ENCODE measurements around the gene IQCF2. TPM values are rescaled to one million over a fixed set of nuclear protein-coding genes. Genes with fewer than 3 reads are reported as not detected.

Gene IQCF2
- total and polyA plus RNA-seq, 2 donors (not counting 3 experiments of a cell fraction or from before 2014, with no cell fraction given) = not detected

DNA sequence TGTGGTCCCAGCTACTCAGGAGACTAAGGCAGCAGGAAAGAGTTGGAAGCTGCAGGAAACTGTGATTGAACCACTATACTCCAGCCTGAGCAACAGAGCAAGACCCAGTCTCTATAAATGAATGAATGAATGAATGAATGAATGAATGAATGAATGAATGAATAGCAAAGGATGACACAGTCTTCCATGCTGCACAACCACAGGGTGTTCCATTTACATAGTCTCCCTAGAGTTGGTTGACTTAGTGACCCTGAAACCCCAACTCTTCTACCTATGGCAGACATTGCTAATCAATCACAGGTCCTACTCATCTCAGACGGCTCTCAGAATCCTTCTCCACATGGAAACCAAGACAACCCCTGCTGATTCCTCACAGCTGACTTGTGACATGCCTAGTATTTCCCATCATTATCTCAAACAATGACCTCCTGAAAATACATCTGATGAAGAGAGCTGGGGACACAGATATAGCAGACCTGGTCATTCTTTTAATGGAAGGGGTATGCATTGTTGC lies 11.9 kb downstream of the IQCF2 start:
- no peak for FAIRE-seq
- H3K4me1 ChIP-seq (ENCODE audit: control insufficient read depth, extremely low read depth, insufficient read depth, low read length) = no peaks in the 10 kb centered on the region
- no peak for DNase-seq (ENCODE audit: low read depth, low spot score)
- ChIA-PET POLR2A (no interaction called here), CTCF (no interaction called here)
- H4K20me1 ChIP-seq (replicated peaks; ENCODE audit: control insufficient read depth, extremely low read depth, insufficient read depth, low read length) = no peaks in the 10 kb centered on the region
- no peaks in the 10 kb centered on the region for H3K9me1 ChIP-seq (replicated peaks; ENCODE audit: control insufficient read depth, extremely low read depth, insufficient read depth, low read length)
- no peak overlapping the region for H3K4me3 ChIP-seq (replicated peaks in 1 of 3; ENCODE audit: insufficient read depth in 1 of 3, low read depth in 1 of 3, low read length in 3 of 3)
- TF ChIP-seq EZH2 (IDR thresholded peaks at IDR 0.05; ENCODE audit: borderline replicate concordance, low read depth, low read length, severe bottlenecking) (no peak), POLR2AphosphoS5 (IDR thresholded peaks at IDR 0.05; ENCODE audit: insufficient read depth, low read depth, low read length) (no peak)
- TF ChIP-seq, protein P1, sequence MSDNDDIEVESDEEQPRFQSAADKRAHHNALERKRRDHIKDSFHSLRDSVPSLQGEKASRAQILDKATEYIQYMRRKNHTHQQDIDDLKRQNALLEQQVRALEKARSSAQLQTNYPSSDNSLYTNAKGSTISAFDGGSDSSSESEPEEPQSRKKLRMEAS (IDR thresholded peaks at IDR 0.05; ENCODE audit: insufficient read depth, insufficient read length) = no peak
- no peak overlapping the region for H3K9ac ChIP-seq (replicated peaks; ENCODE audit: extremely low read depth, insufficient read depth, low read length)
- H3K27me3 ChIP-seq (ENCODE audit: control insufficient read depth in 2 of 2, insufficient read depth in 2 of 2, low read length in 2 of 2) = peaks cover 0 to 2% of the 10 kb centered on the region in 2 experiments
- no TSS peak for BruUV-seq (replicated peaks)
- no peak overlapping the region for H3K27ac ChIP-seq (ENCODE audit: insufficient read depth, low read depth, low read length)
- intact Hi-C loops (cut with micrococcal nuclease) (no loop called here), dilution Hi-C loops (cut with MboI; ENCODE audit: extremely low pct_ligation_motif_present, low sequenced_read_pairs) (no loop called here)
- no peaks in the 10 kb centered on the region for H3K79me2 ChIP-seq (ENCODE audit: control insufficient read depth, insufficient read depth, low read length)
- no peak overlapping the region for H2AFZ ChIP-seq (ENCODE audit: low read depth, low read length)
- no peaks in the 10 kb centered on the region for H3K9me3 ChIP-seq (replicated peaks; ENCODE audit: control insufficient read depth, insufficient read depth, low read length)
- no peaks in the 10 kb centered on the region for H3K36me3 ChIP-seq (ENCODE audit: control insufficient read depth in 2 of 2, extremely low read depth in 1 of 2, insufficient read depth in 2 of 2, low read length in 2 of 2)
- no peak overlapping the region for H3K4me2 ChIP-seq (ENCODE audit: insufficient read depth, low read length)

DNA sequence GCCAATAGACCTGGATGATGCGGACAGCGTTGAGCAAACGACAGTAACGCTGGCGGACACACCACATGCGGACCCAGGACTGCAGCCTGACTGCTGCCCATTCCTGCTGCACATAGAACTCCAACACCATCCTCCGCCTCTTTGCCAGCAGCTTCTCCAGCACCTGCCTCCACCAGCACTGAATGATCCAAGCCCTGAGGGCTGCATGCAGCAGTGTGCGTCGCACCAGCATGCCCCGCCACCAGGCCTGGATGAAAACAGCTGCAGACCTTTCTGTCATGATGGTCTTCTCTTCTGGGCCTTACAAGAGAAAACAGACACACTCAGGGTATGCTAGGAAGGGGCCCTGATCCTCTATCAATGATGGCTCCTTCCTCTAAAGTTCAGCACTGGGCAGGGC lies 12.5 kb downstream of the IQCF2 start:
- no peaks in the 10 kb centered on the region for H3K4me1 ChIP-seq (ENCODE audit: control insufficient read depth, extremely low read depth, insufficient read depth, low read length)
- H3K9me1 ChIP-seq (replicated peaks; ENCODE audit: control insufficient read depth, extremely low read depth, insufficient read depth, low read length) = no peaks in the 10 kb centered on the region
- dilution Hi-C loops (cut with MboI; ENCODE audit: extremely low pct_ligation_motif_present, low sequenced_read_pairs) (no loop called here), intact Hi-C loops (cut with micrococcal nuclease) (no loop called here)
- no peak for TF ChIP-seq FOS (IDR thresholded peaks at IDR 0.05; ENCODE audit: borderline replicate concordance, insufficient read depth, low read length)
- TF ChIP-seq, protein P2, sequence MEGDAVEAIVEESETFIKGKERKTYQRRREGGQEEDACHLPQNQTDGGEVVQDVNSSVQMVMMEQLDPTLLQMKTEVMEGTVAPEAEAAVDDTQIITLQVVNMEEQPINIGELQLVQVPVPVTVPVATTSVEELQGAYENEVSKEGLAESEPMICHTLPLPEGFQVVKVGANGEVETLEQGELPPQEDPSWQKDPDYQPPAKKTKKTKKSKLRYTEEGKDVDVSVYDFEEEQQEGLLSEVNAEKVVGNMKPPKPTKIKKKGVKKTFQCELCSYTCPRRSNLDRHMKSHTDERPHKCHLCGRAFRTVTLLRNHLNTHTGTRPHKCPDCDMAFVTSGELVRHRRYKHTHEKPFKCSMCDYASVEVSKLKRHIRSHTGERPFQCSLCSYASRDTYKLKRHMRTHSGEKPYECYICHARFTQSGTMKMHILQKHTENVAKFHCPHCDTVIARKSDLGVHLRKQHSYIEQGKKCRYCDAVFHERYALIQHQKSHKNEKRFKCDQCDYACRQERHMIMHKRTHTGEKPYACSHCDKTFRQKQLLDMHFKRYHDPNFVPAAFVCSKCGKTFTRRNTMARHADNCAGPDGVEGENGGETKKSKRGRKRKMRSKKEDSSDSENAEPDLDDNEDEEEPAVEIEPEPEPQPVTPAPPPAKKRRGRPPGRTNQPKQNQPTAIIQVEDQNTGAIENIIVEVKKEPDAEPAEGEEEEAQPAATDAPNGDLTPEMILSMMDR (IDR thresholded peaks at IDR 0.05; ENCODE audit: extremely low read depth in 1 of 2, insufficient read depth in 1 of 2, low read depth in 1 of 2, low read length in 2 of 2) = no peak
- no peak for TF ChIP-seq EZH2 (IDR thresholded peaks at IDR 0.05; ENCODE audit: borderline replicate concordance, low read depth, low read length, severe bottlenecking)
- TF ChIP-seq MYC (IDR thresholded peaks at IDR 0.05; ENCODE audit: low read depth, low read length) = no peak
- TF ChIP-seq, protein P1 (IDR thresholded peaks at IDR 0.05; ENCODE audit: insufficient read depth, insufficient read length) = no peak
- no peak for TF ChIP-seq JUN (IDR thresholded peaks at IDR 0.05; ENCODE audit: borderline replicate concordance, insufficient read depth, insufficient read length, low read depth)
- no peak for TF ChIP-seq POLR2A (IDR thresholded peaks at IDR 0.05; ENCODE audit: low read depth, low read length)
- TF ChIP-seq POLR2AphosphoS5 (IDR thresholded peaks at IDR 0.05; ENCODE audit: insufficient read depth, low read depth, low read length) = no peak
- TF ChIP-seq GATA2 (IDR thresholded peaks at IDR 0.05; ENCODE audit: insufficient read depth, insufficient read length, low read depth, low read length) = no peak
- H3K79me2 ChIP-seq (ENCODE audit: control insufficient read depth, insufficient read depth, low read length) = no peaks in the 10 kb centered on the region
- no peaks in the 10 kb centered on the region for H3K36me3 ChIP-seq (ENCODE audit: control insufficient read depth in 2 of 2, extremely low read depth in 1 of 2, insufficient read depth in 2 of 2, low read length in 2 of 2)
- no peaks in the 10 kb centered on the region for H4K20me1 ChIP-seq (replicated peaks; ENCODE audit: control insufficient read depth, extremely low read depth, insufficient read depth, low read length)
- no peak overlapping the region for H3K27ac ChIP-seq (ENCODE audit: insufficient read depth, low read depth, low read length)
- FAIRE-seq (no peak), DNase-seq (ENCODE audit: low read depth, low spot score) (no peak)
- H3K4me3 ChIP-seq (replicated peaks in 1 of 3; ENCODE audit: insufficient read depth in 1 of 3, low read depth in 1 of 3, low read length in 3 of 3) = no peak overlapping the region
- no peak overlapping the region for H2AFZ ChIP-seq (ENCODE audit: low read depth, low read length)
- no peak overlapping the region for H3K9ac ChIP-seq (replicated peaks; ENCODE audit: extremely low read depth, insufficient read depth, low read length)
- H3K9me3 ChIP-seq (replicated peaks; ENCODE audit: control insufficient read depth, insufficient read depth, low read length) = no peaks in the 10 kb centered on the region
- BruUV-seq (replicated peaks) = no TSS peak
- peaks cover 0 to 2% of the 10 kb centered on the region in 2 experiments for H3K27me3 ChIP-seq (ENCODE audit: control insufficient read depth in 2 of 2, insufficient read depth in 2 of 2, low read length in 2 of 2)
- CTCF ChIA-PET = no interaction called here
- POLR2A ChIA-PET = no interaction called here
- H3K4me2 ChIP-seq (ENCODE audit: insufficient read depth, low read length) = no peak overlapping the region
